Testis (tissue), 2 donors: ENCODE data around the gene HTT.

Experiments
- POLR2A ChIP-seq: fragments of 450-650 bp; IDR thresholded peaks from one replicate; pipeline ENCODE4 v1.6.1; 2017; ENCODE audit warnings: antibody characterized with exemption, mild to moderate bottlenecking, moderate library complexity
- TF ChIP-seq, protein P1 (sequence below), 3 experiments: fragments of 450-650 bp in 2 of 3; fragments of 200-600 bp in 1 of 3; sonication (generic) in 1 of 3; IDR thresholded peaks; one replicate each; pipeline ENCODE4 v1.5.1; 2016 to 2019; ENCODE audit warnings: antibody characterized with exemption in 3 of 3, mild to moderate bottlenecking in 2 of 3, moderate library complexity in 1 of 3

DNA sequence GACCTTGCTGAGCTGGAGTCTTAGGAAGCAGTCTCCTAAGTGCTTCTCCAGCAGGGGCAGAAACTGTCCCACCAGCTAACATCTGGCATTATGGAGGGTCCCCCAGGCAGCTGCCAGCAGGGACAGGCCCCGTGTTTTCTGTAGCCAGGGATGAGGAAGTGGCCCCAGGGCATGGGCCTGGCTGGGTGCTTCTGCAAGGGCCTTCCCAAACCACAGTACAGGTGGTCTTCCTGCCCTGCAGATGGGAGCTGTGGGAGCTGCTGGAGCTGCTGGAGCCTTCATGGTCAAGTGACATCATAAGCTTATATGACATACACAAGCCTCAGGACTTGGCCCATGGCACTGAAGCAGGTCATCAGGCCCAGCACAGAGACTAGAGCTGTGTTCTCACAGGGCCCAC is 169.5 kb downstream of the HTT start:
- TF ChIP-seq, protein P1, sequence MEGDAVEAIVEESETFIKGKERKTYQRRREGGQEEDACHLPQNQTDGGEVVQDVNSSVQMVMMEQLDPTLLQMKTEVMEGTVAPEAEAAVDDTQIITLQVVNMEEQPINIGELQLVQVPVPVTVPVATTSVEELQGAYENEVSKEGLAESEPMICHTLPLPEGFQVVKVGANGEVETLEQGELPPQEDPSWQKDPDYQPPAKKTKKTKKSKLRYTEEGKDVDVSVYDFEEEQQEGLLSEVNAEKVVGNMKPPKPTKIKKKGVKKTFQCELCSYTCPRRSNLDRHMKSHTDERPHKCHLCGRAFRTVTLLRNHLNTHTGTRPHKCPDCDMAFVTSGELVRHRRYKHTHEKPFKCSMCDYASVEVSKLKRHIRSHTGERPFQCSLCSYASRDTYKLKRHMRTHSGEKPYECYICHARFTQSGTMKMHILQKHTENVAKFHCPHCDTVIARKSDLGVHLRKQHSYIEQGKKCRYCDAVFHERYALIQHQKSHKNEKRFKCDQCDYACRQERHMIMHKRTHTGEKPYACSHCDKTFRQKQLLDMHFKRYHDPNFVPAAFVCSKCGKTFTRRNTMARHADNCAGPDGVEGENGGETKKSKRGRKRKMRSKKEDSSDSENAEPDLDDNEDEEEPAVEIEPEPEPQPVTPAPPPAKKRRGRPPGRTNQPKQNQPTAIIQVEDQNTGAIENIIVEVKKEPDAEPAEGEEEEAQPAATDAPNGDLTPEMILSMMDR (IDR thresholded peaks at IDR 0.05), result no peak
- TF ChIP-seq POLR2A, result no peak
